Natural killer cell (primary cell): ENCODE data around the gene FBLIM1. TPM values are rescaled to one million over a fixed set of nuclear protein-coding genes. Genes with fewer than 3 reads are reported as not detected.

ENCODE experiments used
- ATAC-seq, 3 donors: fragments of 150-1000 bp in 2 of 3; fragments of 200-7000 bp in 1 of 3; cut with Tn5 transposase; 1 replicate in 1 of 3; 2 replicates in 2 of 3; pipeline ENCODE4 v1.10.0; 2021; ENCODE audit warnings: mild to moderate bottlenecking in 2 of 3, moderate library complexity in 2 of 3
- DNase-seq, 2 donors: peaks; one replicate each; pipeline versions ENCODE4 v3.0.0 to v3.0.0-alpha.2; 2013 to 2021; ENCODE audit warnings: mixed read lengths in 1 of 2
- H3K27ac ChIP-seq: one replicate; pipeline ENCODE4 v1.5.1; 2013; ENCODE audit warnings: mild to moderate bottlenecking, low read length
- H3K27me3 ChIP-seq: one replicate; pipeline ENCODE4 v1.6.1; 2013; ENCODE audit warnings: low read length; ENCODE audit not compliant: control insufficient read depth, insufficient read depth
- H3K36me3 ChIP-seq: one replicate; pipeline ENCODE4 v1.6.1; 2013; ENCODE audit warnings: low read length; ENCODE audit not compliant: control insufficient read depth, insufficient read depth
- H3K4me1 ChIP-seq: one replicate; pipeline ENCODE4 v1.6.1; 2013; ENCODE audit warnings: low read length; ENCODE audit not compliant: control insufficient read depth, insufficient read depth
- H3K4me3 ChIP-seq: one replicate; pipeline ENCODE4 v1.5.1; 2013; ENCODE audit warnings: low read length
- H3K9me3 ChIP-seq: one replicate; pipeline ENCODE4 v1.6.1; 2013; ENCODE audit warnings: low read length; ENCODE audit not compliant: control insufficient read depth, insufficient read depth
- H3K27ac Mint-ChIP-seq, 2 donors: one replicate each; pipeline ENCODE4 v1.8.0; 2022; ENCODE audit warnings: mild to moderate bottlenecking in 2 of 2, mixed read lengths in 2 of 2, moderate library complexity in 1 of 2
- H3K27me3 Mint-ChIP-seq, 2 donors: one replicate each; pipeline ENCODE4 v1.8.0; 2022; ENCODE audit warnings: low read depth in 2 of 2, mixed read lengths in 2 of 2
- H3K36me3 Mint-ChIP-seq: one replicate; pipeline ENCODE4 v1.8.0; 2022; ENCODE audit warnings: mixed read lengths
- H3K4me1 Mint-ChIP-seq, 2 donors: one replicate each; pipeline ENCODE4 v1.8.0; 2022; ENCODE audit warnings: mixed read lengths in 2 of 2
- H3K4me3 Mint-ChIP-seq: one replicate; pipeline ENCODE4 v1.8.0; 2022; ENCODE audit warnings: mild to moderate bottlenecking, moderate library complexity, mixed read lengths
- H3K9me3 Mint-ChIP-seq, 2 donors: one replicate each; pipeline ENCODE4 v1.8.0; 2022; ENCODE audit warnings: mixed read lengths in 2 of 2
- WGBS: methylation state at CpG from one replicate; pipeline ENCODE4 v1.1.7; 2013; ENCODE audit warnings: missing lambda C conversion rate; ENCODE audit not compliant: insufficient coverage; 5-methylcytosine and 5-hydroxymethylcytosine counted together
- intact Hi-C: fragments of 100-400 bp; cut with micrococcal nuclease; formaldehyde crosslinking; loops from one replicate; pipeline ENCODE4 v1.14.2; 2022
- total RNA-seq, 4 donors: library from RNA; stranded (reverse); fragments of 120-200 nt in 1 of 4; gene quantifications; one replicate each; pipeline versions ENCODE4 v1.2.3 to v1.2.4, GENCODE V29; 2013 to 2022
- TF ChIP-seq, protein P1 (sequence below): fragments of 200-600 bp; IDR thresholded peaks from one replicate; pipeline ENCODE4 v1.8.0; 2022; ENCODE audit warnings: antibody characterized with exemption

The FBLIM1 gene
- total RNA-seq, 3 donors from 2014 or later (not counting 1 experiment from before 2014, with no cell fraction given), result 0.39 TPM; not detected in 2

- Mint-ChIP-seq H3K4me1 (no peaks in the 10 kb centered on the region), H3K9me3 (no peaks in the 10 kb centered on the region), H3K27me3 (no peaks in the 10 kb centered on the region), H3K4me3 (no peak overlapping the region), H3K36me3 (no peaks in the 10 kb centered on the region), H3K27ac (no peak overlapping the region)
- DNase-seq (no peak), ATAC-seq (no peak)
- 97% methylated on average over 13 of the region's 13 CpGs for WGBS
- intact Hi-C loops, result no loop called here
- Histone ChIP-seq H3K9me3 (no peaks in the 10 kb centered on the region), H3K4me3 (no peak overlapping the region), H3K27me3 (no peaks in the 10 kb centered on the region), H3K4me1 (no peaks in the 10 kb centered on the region), H3K27ac (no peak overlapping the region), H3K36me3 (peaks cover 53% of the 10 kb centered on the region)
- TF ChIP-seq, protein P1, sequence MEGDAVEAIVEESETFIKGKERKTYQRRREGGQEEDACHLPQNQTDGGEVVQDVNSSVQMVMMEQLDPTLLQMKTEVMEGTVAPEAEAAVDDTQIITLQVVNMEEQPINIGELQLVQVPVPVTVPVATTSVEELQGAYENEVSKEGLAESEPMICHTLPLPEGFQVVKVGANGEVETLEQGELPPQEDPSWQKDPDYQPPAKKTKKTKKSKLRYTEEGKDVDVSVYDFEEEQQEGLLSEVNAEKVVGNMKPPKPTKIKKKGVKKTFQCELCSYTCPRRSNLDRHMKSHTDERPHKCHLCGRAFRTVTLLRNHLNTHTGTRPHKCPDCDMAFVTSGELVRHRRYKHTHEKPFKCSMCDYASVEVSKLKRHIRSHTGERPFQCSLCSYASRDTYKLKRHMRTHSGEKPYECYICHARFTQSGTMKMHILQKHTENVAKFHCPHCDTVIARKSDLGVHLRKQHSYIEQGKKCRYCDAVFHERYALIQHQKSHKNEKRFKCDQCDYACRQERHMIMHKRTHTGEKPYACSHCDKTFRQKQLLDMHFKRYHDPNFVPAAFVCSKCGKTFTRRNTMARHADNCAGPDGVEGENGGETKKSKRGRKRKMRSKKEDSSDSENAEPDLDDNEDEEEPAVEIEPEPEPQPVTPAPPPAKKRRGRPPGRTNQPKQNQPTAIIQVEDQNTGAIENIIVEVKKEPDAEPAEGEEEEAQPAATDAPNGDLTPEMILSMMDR, result no peak
Measured at GRCh38 chr1:15722836-15723532, 35.6 kb upstream of the FBLIM1 start.

- H3K27me3 Mint-ChIP-seq, result no peaks in the 10 kb centered on the region
- 96% methylated on average over 20 of the region's 20 CpGs for WGBS
- intact Hi-C loops, result no loop called here
- no peak overlapping the region for H3K27ac ChIP-seq
- ATAC-seq, result no peak
- no peak overlapping the region for H3K4me3 Mint-ChIP-seq
- H3K27ac Mint-ChIP-seq, result no peak overlapping the region
- no peaks in the 10 kb centered on the region for H3K27me3 ChIP-seq
- no peaks in the 10 kb centered on the region for H3K36me3 Mint-ChIP-seq
- H3K9me3 ChIP-seq, result no peaks in the 10 kb centered on the region
- H3K4me1 ChIP-seq, result no peaks in the 10 kb centered on the region
- H3K9me3 Mint-ChIP-seq, result no peaks in the 10 kb centered on the region
- no peak overlapping the region for H3K4me3 ChIP-seq
- TF ChIP-seq, protein P1, result no peak
- no peaks in the 10 kb centered on the region for H3K4me1 Mint-ChIP-seq
- peaks cover 54% of the 10 kb centered on the region for H3K36me3 ChIP-seq
- no peak for DNase-seq
Measured at GRCh38 chr1:15723631-15724246, 34.9 kb upstream of the FBLIM1 start.

- Histone ChIP-seq H3K4me1 (no peaks in the 10 kb centered on the region), H3K27me3 (no peaks in the 10 kb centered on the region), H3K27ac (no peak overlapping the region), H3K4me3 (no peak overlapping the region), H3K9me3 (no peaks in the 10 kb centered on the region), H3K36me3 (peaks cover 56% of the 10 kb centered on the region)
- TF ChIP-seq, protein P1, result no peak
- ATAC-seq (no peak), DNase-seq (no peak)
- no peak overlapping the region for H3K27ac Mint-ChIP-seq
- H3K4me3 Mint-ChIP-seq, result no peak overlapping the region
- no peaks in the 10 kb centered on the region for H3K9me3 Mint-ChIP-seq
- 92% methylated on average over 25 of the region's 26 CpGs for WGBS
- H3K27me3 Mint-ChIP-seq, result no peaks in the 10 kb centered on the region
- no peaks in the 10 kb centered on the region for H3K4me1 Mint-ChIP-seq
- intact Hi-C loops, result no loop called here
- H3K36me3 Mint-ChIP-seq, result no peaks in the 10 kb centered on the region
Measured at GRCh38 chr1:15724949-15725880, 33.4 kb upstream of the FBLIM1 start.
